Activated CD4-positive, CD25-positive, alpha-beta regulatory T cell treated with anti-CD3 and anti-CD28 coated beads, Interleukin-2, amount 50 U/mL, for 72 hours (primary cell): ENCODE results near the gene AOPEP.

ENCODE experiments used
- DNase-seq: peaks from one replicate; pipeline ENCODE4 v3.0.0; 2021

Gene AOPEP

DNA sequence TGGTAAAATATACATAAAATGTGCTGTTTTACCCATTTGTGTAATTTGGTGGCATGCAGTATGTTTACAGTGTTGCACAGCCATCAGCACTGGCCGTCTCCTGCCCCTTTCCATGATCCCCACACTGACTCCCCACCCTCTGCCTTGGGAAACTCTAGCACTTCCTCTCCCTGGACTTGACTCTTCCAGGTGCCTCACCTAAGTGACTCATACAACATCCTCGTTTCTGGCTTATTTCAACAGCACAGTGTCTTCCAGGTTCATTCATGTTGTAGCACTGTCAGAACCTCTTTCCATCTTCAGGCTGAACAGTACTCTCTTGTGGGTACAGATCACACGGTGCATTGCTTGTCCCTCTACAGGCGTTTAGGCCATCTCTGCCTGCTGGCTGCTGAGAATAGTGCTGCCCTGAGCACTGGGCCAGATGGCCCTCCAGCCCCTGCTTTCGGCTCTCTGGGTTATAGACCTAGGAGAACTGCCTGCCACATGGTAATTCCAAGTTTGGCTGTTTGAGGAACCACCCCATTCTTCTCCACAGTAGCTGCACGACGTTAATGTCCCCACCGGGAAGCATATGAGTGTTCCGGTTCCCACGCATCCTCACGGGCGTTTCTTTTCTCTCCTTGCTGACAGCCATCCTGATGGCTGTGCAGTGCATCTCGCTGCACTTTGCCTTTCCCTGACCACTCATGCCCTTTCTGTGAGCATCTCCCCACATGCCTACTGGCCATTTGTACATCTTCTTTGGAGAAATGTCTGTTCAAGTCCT lies 379.2 kb downstream of the AOPEP start:
- no peak for DNase-seq

DNA sequence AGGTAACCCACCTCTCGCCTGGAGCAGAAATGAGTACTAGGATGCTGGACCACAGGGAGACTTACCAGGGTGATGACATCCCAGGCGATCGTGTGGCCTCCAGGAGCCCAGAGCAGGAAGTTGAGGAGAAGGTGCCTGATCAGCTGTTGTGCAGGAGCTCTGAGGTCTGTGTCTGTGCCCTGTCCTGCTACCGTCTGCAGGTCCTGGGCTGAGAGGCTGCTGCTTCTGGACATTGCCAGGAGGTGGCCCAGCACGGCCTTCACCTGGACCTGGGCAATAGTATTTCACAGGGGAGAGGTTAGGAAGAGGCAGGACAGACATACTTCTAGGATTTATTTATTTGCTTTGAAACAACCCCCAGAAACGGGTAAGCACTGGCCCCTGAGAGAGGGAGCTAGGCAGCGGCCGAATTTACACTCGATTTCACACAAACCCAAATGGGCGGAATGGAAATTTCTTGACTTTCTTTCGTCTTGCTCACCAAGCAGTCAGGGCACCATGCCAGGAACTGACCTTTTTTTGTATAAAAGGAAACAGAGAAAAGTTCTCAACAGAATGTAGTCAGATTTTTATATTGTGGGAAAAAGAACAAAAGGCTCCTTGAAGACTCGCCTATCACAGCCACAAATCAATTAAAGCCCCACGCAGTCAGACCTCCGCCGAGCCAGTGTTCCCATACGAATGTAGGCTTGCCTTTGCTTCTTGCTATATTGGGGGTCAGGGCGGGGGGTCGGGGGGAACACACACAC lies 380.7 kb downstream of the AOPEP start:
- no peak for DNase-seq

DNA sequence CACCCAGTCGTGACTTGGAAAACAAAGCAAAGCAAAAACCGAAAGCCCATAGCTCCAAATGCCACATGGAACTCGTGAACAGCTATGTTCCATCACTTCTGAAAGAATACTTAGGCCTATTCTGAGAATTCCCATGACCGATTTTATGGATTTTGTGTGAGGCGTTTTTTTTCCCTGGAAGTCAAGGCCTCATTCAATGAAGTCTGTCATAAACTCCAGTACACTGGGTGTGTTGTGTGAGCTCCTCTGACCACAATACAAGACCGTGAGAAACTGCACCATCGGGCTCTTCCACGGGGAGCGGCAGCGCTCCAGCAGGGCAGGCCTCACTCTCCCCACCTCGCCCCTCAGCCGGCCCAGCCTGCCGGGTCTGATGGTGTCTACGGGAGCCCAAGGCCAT lies 381.5 kb downstream of the AOPEP start:
- no peak for DNase-seq

DNA sequence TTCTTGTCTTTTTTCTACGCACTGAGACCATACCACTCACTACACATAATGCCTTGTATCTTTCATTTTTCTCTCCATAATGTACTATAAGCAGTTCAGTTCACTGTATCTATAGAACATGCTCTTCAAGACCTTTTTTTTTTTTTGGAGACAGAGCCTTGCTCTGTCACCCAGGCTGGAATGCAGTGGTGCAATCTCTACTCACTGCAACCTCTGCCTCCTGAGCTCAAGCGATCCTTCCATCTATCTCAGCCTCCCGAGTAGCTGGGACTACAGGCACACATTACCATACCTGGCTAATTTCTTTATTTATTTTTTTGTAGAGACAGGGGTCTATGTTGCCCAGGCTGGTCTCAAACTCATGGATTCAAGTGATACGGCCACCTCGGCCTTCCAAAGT lies 382.3 kb downstream of the AOPEP start:
- no peak for DNase-seq

DNA sequence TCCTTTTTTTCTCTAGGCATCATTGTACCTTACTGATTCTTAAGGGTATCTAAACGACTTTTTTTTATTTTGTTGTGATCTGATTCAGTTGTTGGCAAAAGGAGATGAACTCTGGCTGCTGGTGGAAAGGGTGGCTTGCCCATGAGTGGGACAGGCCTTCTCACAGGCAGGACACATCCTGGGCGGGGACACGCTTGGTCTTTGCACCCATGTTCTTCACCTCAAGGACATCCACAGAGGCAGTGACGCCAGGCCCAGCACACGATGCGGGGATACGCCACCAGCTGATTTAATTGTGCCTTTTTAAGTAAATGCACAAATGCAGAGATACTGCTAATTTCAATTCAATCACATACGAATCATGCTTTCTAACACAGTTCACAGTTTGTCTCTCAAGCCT lies 383.0 kb downstream of the AOPEP start:
- DNase-seq, result no peak

DNA sequence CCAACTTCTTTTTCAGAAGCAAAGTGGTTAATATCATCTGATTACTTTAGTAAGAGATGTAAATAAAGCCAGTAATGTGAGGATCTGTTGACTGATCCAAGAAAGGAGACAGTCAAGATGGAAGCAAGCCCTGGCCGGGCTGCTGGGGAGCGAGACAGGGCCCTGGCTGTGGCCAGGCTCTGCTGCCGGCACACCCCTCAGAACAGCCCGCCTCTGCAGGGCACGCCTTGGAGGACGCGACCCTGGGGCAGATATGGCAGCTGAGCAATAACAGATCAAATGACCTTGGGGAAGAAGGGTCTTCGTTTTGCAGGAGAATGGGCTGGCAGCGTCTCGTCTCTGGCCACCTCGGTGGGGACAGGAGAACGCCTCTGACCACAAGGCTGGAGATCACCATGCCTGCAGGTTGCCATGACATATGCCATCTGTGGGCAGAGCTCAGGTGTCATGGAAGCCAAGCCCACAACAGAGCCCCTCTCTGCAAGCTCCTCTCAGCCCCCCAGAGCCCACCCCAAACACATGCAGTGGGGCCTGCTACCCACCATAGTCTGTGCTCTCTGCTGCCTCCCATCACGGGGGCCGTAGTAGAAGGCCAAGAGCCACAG lies 384.5 kb downstream of the AOPEP start:
- DNase-seq, result no peak

DNA sequence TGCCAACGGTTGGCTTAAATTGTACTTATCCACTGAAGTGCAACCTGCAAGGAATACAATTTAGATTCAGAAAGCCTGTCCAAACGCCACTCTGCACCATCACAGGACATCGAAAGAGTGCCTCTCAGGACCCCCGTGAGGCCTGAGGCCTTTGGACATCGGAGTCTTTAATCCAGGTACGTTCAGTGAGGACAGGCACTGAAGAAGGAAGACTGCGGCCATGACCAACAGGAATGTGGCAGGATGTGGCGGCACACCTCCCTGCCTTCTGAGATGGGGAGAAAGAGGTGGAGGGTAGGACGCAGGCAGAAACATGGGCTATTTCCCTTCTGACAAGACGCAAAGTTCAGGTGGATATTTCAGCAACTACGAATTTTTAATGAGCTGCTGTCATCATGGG lies 385.2 kb downstream of the AOPEP start:
- DNase-seq, result no peak

DNA sequence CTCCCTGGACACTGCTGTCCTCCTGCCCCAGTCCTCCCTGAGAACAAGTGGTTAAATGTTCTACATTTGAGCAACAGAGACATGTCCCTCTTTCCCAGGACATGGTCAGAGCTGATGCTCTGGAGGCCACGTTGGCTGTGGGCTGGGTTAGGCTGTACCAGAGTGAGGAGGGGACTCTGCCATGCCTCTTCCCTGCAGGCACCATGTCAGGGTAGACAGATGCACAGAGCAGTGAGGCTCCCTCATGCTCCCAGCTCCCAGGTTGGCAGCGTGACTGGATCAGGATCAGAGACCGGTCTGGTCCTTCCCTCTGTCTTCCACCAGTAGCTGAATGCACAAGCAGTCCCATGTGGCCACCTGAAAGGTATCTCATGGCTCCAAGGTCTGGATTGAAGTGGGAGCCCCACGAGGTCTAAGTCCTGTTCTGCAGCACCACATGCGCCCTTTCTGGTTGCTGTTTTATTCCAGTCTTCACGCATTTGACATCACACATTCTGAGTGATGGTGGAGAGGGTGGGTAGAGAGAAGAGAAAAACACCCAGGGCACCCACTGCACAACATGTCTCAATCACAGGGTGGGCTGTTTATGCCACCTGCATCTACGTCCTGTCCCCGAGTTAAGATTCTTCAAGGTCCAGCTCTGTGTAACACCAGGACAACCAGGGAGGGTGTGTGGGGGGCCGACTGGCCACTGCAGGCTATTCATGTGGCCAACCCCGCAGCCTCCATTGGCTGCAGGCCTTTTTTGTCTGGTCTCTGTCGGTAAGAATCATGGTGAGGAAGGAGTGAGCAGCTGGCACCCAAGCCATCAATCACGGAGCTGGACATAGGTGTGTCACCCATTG lies 386.2 kb downstream of the AOPEP start:
- no peak for DNase-seq

DNA sequence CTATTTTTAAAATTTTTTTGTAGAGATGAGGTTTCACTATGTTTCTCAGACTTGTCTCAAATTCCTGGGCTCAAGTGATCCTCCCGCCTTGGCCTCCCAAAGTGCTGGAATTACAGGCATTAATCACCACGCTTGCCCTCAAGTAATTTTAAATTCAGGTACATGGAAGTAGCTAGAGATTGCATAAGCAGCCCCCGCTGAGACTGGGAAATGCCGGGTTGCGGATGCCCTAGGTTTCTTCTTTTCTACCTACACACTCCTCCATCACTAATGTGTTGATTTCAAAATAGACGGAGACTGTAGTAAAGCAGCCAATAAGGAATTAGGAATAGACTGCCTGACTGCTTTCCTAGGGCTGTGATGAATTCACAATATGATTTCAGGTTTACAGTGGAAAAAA lies 388.6 kb downstream of the AOPEP start:
- no peak for DNase-seq

DNA sequence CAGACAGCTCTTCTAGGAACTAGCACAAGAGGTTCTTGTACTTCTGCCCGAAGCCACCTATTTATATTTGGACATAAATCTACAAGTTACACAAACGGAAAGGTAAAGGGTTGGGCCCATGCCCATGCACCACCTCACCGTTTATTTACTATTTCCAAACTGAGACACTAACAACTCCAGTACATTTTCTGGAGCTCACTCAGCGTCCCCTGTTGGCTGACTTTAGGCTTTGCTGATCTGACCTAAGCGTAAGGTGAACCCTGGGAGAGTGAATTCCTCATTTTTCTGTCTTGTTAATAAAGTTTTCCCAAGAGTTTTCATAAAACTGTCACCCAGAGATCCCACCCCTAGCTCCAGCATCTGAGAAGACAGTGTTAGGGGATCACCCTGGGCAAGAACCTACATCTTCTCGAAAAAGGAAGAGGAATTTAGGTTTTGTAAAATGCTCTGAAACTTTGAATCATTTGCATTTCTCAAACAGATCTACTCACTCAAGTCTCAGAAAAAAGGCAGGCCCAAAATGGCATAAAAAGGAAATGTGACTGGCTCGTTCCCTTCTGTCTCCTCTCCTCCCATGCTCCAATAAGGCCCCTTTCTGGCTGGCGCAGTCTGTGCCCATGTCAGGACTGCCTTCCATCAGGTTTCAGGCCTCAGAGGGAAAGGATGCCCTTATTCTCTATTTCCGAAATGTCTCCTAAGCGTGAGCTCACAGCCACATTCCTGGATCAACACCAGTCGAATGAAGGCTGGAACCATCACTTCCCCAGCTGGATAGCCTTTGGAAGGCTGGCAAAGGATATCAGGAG lies 389.7 kb downstream of the AOPEP start:
- DNase-seq, result no peak

DNA sequence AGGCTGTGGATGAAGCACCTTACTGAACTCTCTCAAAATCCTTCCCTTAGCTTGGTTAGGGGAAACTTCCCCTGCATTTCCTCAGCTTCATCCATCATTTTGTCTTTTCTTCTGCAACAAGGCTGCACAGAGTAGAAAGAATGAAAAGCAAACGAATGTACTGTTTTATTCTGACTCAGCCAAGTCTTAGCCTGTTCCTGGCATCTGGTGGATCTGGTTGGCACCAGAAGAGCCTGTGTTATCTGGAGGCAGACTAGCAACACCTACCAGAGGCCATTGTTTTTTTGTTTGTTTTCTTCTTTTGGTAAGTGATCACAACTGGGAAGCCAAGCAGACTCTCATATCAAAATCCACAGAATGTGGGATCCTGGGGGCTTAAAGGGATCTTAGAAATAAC lies 390.3 kb downstream of the AOPEP start:
- DNase-seq, result no peak

DNA sequence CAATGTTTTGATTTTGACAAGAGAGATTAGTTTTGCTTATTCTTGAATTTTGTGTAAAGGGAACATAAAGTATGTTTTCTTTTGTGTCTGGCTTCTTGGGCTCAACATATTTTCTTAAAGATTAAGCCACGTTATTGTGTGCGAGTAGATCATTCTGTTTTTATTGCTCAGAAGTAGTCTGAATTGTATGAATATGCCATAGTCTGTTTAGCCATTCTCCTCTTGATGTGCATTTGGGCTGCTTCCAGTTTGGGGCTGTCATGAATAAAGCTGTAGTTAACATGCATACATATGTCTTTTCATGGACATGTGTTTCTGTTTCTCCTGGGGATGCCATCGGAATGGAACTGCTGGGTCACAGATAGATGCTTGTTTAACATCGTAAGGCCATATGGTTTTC lies 392.1 kb downstream of the AOPEP start:
- DNase-seq, result no peak

DNA sequence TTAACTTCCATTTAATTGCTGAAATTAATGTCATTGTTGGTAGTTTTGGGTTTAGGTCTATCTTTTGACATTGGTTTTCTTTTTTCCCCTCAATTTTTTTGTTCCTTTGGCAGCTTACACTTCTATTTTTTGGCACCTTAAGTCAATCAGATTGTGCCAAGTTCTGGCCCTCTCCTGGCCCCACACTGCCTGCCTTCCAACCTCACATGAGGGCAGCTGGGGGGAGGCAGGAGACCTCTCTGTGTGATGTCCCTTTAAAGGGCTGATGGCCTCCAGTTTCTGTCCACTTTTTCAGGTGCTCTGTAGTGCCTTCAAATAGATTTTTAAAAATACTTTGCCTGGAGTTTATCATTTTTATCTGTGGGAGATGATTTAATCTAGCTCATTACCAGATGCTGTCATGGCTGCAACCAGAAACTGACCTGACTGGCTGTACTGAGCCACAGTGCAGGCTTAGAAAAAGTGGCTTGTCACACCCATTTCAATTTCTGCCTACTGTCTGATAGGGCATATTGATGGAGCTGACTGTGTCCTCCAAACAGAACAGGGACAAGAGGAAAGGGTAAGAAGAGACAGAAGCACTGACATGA lies 394.4 kb downstream of the AOPEP start:
- DNase-seq, result no peak

DNA sequence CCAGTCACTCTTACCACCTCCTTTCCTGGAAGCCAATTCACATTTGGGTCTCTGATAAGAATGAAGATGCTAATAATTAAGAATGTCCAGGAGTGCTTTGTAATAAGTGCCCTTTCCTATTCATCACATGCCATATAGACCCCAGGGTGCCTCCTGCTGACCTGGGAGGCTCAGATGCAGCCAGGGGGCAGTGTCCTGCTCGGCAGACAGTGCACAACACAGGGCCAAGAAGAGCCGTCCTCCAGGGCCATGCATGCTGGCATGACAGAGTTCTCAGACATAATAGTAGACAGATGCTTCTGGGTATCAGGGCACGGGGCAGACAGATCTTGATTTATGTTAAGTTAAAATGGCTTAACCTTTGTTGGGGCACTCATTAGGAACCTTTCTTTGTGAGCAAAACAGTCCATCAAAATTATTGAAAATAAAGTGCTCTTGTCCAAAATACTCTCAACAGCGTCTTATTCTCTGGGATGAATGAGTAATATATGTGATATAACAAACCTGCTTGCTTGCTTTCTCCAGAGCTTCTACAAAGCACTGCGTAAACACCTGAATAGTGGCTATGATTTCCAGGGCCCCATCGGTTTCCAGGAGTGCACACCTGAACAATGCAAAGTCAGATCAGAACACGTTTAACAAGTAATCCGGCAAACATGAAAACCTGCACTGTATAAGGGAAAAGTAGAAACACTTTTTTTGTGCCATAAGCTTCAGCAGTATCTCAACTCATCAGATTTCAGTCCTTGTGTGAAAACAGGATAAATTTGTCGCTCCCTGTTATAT lies 398.3 kb downstream of the AOPEP start:
- no peak for DNase-seq

DNA sequence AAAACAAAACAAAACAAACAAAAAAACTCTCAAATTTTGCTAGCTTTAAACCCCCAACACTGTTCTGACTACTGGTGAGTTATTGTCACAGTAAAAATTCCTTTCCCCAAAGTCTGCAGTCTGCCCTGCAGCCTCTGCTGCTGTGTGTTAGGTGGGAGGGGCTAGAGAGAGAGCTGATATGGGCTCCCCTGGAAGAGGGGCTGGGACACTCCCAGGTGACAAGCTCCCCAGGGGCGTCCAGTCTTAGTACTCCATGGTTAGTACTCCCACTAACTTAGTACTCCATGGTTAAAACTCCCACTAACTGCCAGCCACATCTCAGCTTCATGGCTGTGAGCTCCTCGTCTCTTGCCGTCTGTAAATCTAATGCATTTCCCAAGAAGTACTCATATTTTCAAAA lies 399.2 kb downstream of the AOPEP start:
- DNase-seq, result no peak

DNA sequence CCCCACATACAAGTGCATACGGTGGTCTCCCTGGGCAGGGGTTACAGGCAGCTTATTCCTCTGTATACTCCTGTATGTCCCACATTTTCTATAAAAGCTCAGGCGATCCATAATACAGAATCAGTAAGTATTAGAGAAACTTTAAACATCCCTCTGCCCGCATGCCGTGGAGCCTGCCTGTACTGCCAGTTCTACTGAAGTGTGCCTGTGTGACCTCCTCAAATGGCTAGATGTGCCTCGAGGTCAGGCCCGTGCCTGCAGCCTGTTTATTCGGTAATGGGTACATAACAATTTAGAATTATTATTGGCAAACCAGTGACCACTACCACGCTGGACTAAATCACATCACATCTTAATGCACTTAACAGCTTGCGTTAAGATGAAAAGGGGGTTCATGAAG lies 400.2 kb downstream of the AOPEP start:
- DNase-seq, result no peak

DNA sequence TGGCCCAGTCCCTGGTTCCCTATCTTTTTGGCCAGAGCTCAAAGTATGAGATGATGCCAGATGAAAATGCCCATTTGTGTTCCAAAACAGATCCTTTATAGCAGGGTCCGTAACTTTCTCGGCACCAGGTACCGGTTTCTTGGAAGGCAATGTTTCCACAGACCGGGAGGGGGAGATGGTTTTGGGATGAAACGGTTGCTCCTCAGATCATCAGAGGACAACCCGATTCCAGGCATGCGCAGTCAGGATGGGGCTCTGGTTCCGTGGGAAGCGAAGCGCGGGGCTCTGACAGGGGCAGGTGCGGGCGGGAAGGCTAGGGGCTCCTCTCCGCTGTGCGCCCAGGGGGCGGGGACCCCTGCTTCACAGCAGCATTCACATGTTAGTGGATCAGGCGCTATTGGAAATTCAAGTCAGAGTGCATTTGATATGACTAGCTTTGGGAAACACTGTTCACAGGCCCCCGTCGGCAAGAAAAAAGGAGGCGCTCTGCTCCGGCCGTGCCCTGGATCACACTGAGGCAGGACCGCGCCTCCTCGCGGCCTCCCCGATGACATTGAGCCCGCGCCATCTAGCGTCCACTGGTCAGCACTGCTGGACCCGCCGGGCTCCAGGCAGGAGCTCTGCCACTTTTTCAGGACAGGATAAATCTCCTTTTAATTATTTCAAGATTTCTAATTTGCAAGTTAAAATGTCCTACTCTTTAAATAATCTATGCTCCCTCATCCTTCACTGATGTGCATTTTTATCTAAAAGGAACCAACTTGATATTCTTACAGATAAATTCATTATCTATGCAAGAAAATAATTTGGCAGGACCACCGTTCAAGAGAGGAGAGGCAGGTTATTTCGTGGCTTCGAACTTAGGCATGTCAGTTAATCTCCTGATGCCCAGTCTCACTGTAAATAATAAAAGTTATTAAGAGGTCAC lies 401.0 kb downstream of the AOPEP start:
- peak; percentile 70 for DNase-seq

DNA sequence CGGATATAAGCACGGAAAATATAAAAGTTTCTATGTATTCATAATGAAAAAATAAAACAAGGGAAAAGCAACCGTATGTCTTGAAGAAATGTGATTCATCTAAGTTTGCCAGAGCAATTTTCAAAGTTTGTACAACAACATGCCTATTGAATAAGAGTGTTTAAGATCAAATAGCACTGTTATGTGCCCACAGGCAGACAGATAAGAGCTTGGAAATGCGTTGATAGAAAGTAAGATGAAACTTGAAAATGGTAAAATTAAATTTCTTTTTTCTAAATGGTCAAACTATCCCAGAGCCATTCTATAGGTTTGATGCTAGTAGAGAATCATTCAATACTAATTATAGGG lies 401.7 kb downstream of the AOPEP start:
- DNase-seq, result no peak

DNA sequence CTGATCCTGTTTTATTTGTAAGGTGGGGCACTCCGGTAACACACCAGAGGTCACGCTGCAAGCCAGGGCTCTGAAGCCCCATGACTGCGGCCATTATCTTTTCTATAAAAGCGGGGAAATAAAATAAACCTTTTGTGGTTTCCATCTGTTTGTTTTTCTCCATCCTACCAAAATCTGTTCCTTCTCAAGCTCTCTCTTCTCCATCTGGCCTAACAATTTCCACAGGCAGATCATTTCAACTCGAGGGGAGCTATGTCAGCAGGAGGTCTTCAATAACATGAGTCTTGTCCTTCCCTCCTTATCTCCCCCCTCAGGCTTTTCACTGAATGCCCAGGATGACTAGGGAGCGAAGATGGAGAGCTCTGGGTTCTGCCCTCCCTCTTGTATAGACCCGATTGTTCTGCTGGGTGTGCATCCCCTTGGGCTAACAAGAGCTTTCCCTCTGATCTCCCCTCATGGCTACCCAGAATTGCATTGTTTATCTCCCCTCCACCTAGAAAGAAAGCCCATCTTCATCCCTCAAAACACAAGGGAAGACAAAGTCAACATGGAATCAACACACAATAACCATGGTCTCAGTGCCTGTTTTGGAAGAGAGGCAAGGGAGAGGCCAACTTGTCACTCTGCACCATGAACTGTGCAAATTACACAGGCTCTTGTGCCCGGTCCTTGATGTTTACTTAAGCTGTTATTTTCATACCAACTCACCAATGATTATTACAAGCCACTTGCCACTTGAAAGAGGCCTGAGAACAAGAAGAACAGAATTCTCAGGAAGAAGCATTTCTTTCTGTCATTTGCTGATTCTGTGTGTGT lies 403.2 kb downstream of the AOPEP start:
- DNase-seq, result no peak
